Left lobe of liver (tissue), 2 donors: ENCODE measurements around the gene NUDT7. TPM values are rescaled to one million over a fixed set of nuclear protein-coding genes. Genes with fewer than 3 reads are reported as not detected.

ENCODE experiments used
- ATAC-seq: fragments of 200-7000 bp; cut with Tn5 transposase; one replicate; pipeline ENCODE4 v1.9.1; 2020; ENCODE audit warnings: mild to moderate bottlenecking, moderate library complexity
- DNase-seq: peaks from one replicate; pipeline ENCODE4 v3.0.0-alpha.2; 2020; ENCODE audit warnings: low spot score
- total RNA-seq: library from RNA; stranded (reverse); gene quantifications from one replicate; pipeline ENCODE4 v1.2.1, GENCODE V29; 2021
- donor health status: DM: no; HTN: no; CAD: no; lungs with moderate emphysema.
- donor health status: DM: no; HTN: yes; CAD: no.

Gene NUDT7
- total RNA-seq, 1 donor from 2014 or later: 24.2 TPM

- ATAC-seq (peak; percentile 55), DNase-seq (peak; percentile 69)
Measured at GRCh38 chr16:77723108-77723514, 797 bp downstream of the NUDT7 start.

DNA sequence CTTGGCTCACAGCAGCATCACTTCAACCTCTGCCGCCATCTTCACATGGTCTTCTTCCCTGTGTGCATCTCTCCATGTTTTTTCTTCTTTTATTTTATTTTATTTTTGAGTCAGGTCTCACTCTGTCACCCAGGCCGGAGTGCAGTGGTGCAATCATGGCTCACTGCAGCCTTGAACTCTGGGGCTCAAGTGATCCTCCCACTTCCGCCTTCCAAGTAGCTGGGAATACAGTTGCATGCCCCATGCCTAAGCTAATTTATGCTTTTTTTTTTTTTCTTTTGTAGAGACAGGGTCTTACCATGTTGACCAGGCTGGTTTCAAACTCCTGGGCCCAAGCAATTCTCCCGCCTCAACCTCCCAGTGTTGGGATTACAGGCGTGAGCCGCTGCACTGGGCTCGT is 1.9 kb downstream of the NUDT7 start:
- DNase-seq: peak; percentile 50
- ATAC-seq: no peak

DNA sequence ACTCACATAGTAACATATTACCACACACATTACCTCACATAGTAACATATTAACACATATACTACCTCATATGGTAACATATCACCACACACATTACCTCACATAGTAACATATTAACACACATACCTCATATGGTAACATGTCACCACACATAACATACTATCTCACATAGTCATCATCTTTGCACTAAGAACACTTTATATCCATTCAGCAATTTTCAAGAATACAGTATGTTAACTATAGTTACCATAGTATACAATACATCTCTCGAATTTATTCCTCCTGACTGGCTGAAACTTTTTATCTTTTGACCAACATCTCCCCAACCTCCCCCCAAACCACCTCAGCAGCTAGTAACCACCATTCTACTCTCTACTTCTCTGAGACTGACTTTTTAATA is 7.6 kb downstream of the NUDT7 start:
- ATAC-seq (no peak), DNase-seq (no peak)

DNA sequence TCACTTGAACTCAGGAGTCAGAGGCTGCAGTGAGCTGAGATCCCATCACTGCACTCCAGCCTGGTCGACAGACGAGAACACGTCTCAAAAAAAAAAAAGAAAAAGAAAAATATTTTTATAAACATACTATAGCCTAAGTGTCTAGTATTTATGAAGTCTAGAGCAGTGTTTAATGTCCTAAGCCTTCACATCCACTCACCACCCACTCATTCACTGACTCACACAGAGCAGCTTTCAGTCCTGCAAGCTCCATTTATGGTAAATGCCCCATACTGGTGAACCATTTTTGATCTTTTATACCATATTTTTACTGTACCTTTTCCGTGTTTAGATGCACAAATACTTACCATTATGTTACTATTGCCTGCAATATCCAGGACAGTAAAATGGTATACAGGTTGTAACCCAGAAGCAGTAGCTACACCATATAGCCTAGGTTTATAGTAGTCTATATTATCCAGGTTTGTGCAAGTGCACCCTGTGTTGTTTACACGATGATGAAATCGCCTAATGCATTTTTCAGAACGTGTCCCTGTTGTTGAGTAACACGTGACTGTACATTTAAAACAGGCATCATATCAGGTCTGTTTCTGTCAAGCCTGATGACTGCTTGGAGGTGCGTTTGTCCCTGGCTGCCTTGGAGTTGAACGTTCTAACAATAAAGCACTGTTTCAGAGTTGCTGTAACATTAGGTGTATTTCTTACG is 10.1 kb downstream of the NUDT7 start:
- no peak for DNase-seq
- ATAC-seq: no peak

DNA sequence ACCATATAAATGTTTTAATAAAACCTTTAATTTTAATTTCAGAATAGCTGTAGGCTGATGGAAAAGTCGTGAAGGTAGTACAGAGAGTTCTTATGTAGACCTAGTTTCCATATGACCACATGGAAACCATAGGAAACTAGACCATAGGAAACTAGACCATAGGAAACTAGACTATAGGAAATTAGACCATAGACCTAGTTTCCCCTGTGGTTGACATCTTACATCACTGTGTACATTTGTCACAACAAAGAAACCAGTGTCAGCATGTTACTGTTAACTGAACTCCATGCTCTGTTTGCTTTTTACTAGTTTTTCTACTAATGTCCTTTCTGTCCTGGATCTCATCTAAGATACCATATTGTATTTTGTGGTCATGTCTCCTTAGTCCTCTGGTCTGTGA is 14.6 kb downstream of the NUDT7 start:
- DNase-seq (no peak), ATAC-seq (peak; percentile 26)

DNA sequence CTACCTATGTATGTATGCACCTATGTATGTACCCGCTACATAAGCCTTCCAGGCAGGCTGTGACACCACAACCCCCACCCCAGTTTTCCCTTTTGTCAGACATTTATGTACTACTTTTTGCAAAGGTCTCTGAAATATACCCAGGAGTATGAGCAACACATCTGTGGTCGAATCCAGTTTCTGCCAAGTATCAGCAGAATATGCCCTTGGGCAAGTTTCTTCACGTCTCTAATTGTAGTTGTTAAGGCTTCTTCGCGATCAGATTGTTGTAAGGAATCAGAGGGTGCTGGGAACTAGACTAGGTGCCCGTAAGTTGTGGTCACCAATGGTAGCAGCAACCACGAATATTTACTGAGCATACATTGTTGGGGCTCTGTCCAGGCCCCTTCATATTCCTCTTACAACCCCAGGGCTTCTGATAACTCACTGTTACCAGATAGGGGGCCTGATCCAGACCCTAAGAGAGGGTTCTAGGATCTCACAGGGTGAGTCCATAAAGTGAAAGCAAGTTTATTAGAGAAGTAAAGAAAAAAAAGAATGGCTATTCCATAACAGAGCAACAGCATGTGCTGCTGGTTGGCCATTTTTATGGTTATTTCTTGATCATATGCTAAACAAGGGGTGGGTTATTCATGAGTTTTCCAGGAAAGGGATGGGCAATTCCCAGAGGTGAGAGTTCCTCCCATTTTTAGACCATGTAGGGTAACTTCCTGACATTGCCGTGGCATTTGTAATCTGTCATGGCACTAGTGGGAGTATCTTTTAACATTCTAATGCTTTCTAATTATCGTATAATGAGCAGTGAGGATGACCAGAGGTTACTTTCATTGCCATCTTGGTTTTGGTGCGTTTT is 16.6 kb downstream of the NUDT7 start:
- no peak for DNase-seq
- no peak for ATAC-seq

- DNase-seq (no peak), ATAC-seq (no peak)
Measured at GRCh38 chr16:77739559-77739892, 17.2 kb downstream of the NUDT7 start.

- DNase-seq (no peak), ATAC-seq (no peak)
Measured at GRCh38 chr16:77744141-77744540, 21.8 kb downstream of the NUDT7 start.

GRCh38 chr16:77745972-77746371 is 23.7 kb downstream of the NUDT7 start:
- no peak for DNase-seq
- no peak for ATAC-seq

- no peak for ATAC-seq
- DNase-seq: no peak
Measured at GRCh38 chr16:77748421-77749005, 26.2 kb downstream of the NUDT7 start.

- ATAC-seq: peak; percentile 92
- DNase-seq: no peak
Measured at GRCh38 chr16:77749415-77749814, 27.1 kb downstream of the NUDT7 start.

GRCh38 chr16:77758046-77758445 is 35.7 kb downstream of the NUDT7 start:
- ATAC-seq: no peak
- no peak for DNase-seq

DNA sequence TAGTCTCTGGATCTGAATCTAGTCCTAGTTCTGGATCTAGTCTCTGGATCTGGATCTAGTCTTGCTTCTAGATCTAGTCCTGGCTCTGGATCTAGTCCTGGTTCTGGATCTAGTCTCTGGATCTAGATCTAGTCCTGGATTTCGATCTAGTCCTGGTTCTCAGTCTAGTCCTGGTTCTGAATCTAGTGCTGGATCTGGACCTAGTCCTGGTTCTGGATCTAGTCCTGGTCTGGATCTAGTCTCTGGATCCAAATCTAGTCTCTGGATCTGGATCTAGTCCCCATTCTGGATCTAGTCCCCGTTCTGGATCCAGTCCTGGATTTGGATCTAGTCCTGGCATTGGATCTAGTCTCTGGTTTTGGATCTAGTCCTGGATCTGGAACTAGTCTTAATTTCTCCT is 36.2 kb downstream of the NUDT7 start:
- DNase-seq (no peak), ATAC-seq (no peak)

DNA sequence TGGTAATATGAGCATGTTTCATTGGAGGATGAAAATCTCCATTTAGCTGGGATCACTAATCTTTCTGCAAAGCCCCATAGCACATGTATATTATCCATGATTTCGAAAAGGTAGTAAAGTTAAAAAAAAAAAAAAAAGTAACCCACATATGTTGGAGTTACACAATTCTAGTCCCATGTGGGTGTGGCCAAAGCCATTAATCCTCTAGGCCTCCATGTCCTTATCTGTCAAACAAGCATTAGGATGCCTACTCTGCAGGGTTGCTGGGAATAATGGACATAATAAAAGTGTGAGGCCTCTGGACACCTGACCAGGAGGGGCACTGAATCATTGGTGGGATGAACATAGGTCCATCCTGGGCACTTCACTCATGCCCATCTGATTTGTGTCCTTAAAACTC is 36.9 kb downstream of the NUDT7 start:
- DNase-seq (no peak), ATAC-seq (no peak)

DNA sequence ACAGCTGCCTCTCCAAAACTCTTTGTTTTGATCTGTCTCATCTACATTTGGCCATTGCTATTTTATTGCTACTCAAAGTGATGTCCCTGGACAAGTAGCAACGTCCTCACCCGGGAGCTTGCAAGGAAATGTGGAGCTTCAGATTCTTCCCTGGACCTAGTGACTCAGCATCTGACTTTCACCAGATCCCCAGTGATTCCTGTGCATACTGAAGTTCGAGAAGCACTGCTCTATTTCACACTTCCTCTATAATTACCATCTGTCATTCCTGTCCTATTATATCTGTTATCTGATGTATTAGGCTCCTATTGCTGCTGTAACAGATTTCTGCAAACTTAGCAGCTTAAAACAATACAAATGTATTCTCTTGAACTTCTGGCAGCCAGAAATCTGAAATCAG is 37.5 kb downstream of the NUDT7 start:
- ATAC-seq (no peak), DNase-seq (no peak)

DNA sequence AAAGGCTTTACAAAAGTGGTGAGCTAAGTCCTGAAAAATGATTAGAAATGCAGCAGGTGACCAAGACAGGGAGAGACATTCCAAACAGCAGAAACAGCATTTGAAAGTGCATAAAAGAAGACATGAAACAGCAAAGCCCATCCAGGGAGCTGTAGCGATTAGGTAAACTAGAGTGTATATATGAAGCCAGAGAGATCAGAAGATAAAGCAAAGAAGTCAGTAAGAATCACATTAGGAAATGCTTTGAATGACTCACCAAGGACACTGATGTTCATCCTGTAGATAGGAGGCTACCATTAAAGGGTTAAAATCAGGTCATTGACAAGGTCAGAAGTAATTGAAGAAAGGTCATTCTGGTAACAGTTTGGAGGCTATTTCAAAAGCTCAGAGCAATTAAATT is 38.5 kb downstream of the NUDT7 start:
- DNase-seq (no peak), ATAC-seq (no peak)

DNA sequence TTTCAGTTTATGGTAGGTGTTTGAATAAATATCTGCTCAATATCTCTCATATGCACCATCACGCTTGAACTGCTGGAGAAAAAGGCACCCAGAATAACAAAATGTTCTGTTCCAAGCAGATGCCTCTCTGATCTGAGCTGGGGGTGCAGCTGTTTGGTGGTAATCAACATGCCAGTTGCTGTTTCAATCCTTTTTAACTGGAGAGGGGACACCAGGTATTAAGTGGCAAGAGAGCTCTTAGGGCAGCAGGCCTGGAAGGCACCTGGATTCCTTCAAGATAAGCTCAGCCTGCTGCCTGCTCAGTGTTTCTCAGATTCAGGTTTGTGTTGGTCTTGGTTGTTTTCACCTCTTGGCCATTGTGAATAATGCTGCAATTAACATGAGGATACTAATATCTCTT is 38.9 kb downstream of the NUDT7 start:
- DNase-seq: no peak
- ATAC-seq: no peak

DNA sequence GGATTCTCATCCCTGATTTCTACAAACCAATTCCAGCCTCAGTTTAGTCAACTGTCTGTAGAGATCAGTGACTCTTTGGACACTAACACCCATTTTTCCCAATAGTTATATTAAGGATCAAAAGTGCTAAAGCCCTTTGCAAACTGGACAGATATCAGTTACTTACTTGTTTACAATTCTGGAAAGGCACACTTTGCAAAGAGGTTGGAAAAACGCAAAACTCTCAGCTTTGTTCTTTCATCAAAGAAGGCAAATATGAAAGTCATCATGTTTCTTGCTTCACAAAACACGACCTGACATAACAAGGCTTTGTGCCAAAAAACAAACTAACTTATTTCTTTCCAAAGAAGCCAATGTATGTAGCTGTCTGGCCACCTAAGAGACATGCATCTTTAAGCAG is 39.9 kb downstream of the NUDT7 start:
- ATAC-seq: no peak
- no peak for DNase-seq

GRCh38 chr16:77763994-77764393 is 41.7 kb downstream of the NUDT7 start:
- DNase-seq: no peak
- ATAC-seq: no peak

GRCh38 chr16:77767211-77767610 is 44.9 kb downstream of the NUDT7 start:
- ATAC-seq (no peak), DNase-seq (no peak)

DNA sequence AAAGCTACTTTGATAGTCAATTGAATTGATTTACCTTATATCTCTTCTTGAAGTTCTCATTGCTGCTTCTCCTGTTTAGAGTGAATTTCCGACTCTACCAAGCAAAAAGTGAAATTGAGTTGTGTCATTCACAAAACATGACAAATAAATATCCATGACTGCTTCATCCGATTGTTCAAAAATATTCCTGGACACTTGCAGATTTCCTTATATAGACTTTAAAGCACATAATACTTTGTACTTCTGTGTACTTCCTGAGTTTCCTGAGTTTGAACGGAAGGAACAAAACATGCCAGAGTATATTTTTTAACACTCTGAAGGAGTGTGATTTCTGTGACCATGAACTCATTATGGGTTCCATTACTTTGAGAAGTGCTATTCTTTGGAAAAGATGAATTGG is 45.5 kb downstream of the NUDT7 start:
- ATAC-seq (no peak), DNase-seq (no peak)
